A673 (cell line): ENCODE data around the gene MTURN. TPM values are rescaled to one million over a fixed set of nuclear protein-coding genes. Genes with fewer than 3 reads are reported as not detected.
"Not testable (repeated sequence)": the region's sequence is repeated elsewhere in the genome, so short reads cannot be mapped to it uniquely, and the experiment has no call there.

Experiments used
- BruUV-seq: library from RNA; stranded (reverse); fragments of 400-500 nt; replicated peaks from 2 replicates; lab custom pipeline; 2021; lab: Mats Ljungman, UMichigan
- CTCF ChIA-PET: fragments of 300-600 bp; sonication (Branson Sonifier 250); formaldehyde crosslinking; loops from one replicate; lab custom pipeline; 2022; ENCODE audit warnings: antibody characterized with exemption; lab: Charles Lee
- POLR2A ChIA-PET: fragments of 300-600 bp; sonication (Branson Sonifier 250); formaldehyde crosslinking; loops from one replicate; lab custom pipeline; 2022; ENCODE audit warnings: antibody characterized with exemption; ENCODE audit not compliant: low non-redundant PET; lab: Charles Lee
- DNase-seq: peaks from one replicate; pipeline ENCODE4 v3.0.0-alpha.2; 2015; ENCODE audit warnings: low spot score
- H3K27ac ChIP-seq: fragments of 200-600 bp; sonication (generic); 2 replicates; pipeline ENCODE4 v1.5.1; 2016; ENCODE audit warnings: mixed run types, low read depth, mild to moderate bottlenecking, mixed read lengths, antibody characterized with exemption, low read length; ENCODE audit not compliant: poor library complexity, severe bottlenecking
- H3K27me3 ChIP-seq: fragments of 200-600 bp; sonication (generic); replicated peaks from 2 replicates; pipeline ENCODE4 v1.6.1; 2017; ENCODE audit warnings: mixed run types, low read depth, mild to moderate bottlenecking, mixed read lengths, antibody characterized with exemption, low read length; ENCODE audit not compliant: insufficient read depth, poor library complexity
- H3K36me3 ChIP-seq: fragments of 200-600 bp; sonication (generic); 2 replicates; pipeline ENCODE4 v1.6.1; 2016; ENCODE audit warnings: mixed run types, mild to moderate bottlenecking, mixed read lengths, antibody characterized with exemption, low read length; ENCODE audit not compliant: insufficient read depth, poor library complexity, severe bottlenecking
- H3K4me1 ChIP-seq: fragments of 200-600 bp; sonication (generic); 2 replicates; pipeline ENCODE4 v1.6.1; 2017; ENCODE audit warnings: mixed run types, mild to moderate bottlenecking, mixed read lengths, antibody characterized with exemption, low read length; ENCODE audit not compliant: insufficient read depth, poor library complexity, severe bottlenecking
- H3K4me3 ChIP-seq: fragments of 200-600 bp; sonication (generic); 2 replicates; pipeline ENCODE4 v1.5.1; 2016; ENCODE audit warnings: low read depth, mixed run types, mild to moderate bottlenecking, mixed read lengths, low read length; ENCODE audit not compliant: poor library complexity, severe bottlenecking
- H3K9me3 ChIP-seq: fragments of 200-600 bp; sonication (generic); 2 replicates; pipeline ENCODE4 v1.6.1; 2016; ENCODE audit warnings: mixed run types, low read depth, mild to moderate bottlenecking, mixed read lengths, antibody characterized with exemption, low read length; ENCODE audit not compliant: poor library complexity, severe bottlenecking
- CTCF ChIP-seq: fragments of 300-800, 200-600 bp; sonication (generic); conservative IDR thresholded peaks from 2 replicates; pipeline ENCODE4 v1.5.1; 2017; ENCODE audit warnings: low read depth, mild to moderate bottlenecking, antibody characterized with exemption, low read length, moderate library complexity, mixed read lengths
- EZH2 ChIP-seq: fragments of 200-600 bp; sonication (generic); IDR thresholded peaks from 2 replicates; pipeline ENCODE4 v1.6.1; 2017; ENCODE audit warnings: borderline replicate concordance, low read depth, mild to moderate bottlenecking, mixed read lengths, antibody characterized with exemption, low read length; ENCODE audit not compliant: poor library complexity, severe bottlenecking
- intact Hi-C: fragments of 100-400 bp; cut with micrococcal nuclease; formaldehyde crosslinking; loops from one replicate; pipeline ENCODE4 v1.10.0; 2022; ENCODE audit not compliant: unreplicated experiment
- total RNA-seq: library from RNA; stranded (reverse); gene quantifications from 2 replicates; pipeline ENCODE4 v1.2.3, GENCODE V29; 2021

Gene MTURN
- total RNA-seq, 1 experiment from 2014 or later: 2.6 TPM

DNA sequence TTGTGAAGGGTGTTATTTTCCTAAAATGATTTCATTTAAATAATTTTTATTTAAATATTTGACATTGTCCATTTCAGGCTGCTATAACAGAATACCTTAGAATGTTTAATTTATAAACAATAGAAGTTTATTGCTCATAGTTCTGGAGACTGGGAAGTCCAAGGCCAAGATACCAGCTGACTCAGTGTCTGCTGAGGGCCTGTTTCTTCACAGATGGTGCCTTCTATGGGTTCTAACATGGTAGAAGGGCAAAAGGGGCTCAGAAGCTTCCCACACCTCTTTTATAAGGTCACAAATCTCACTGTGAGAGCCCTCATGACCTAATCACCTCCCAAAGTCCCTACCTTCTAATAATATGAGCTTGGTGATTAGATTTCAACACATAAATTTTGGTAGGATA, 50.7 kb downstream of the MTURN start:
- no peak for TF ChIP-seq CTCF
- TF ChIP-seq EZH2: no peak
- ChIA-PET CTCF (no interaction called here), POLR2A (no interaction called here)
- BruUV-seq: no TSS peak
- no peaks in the 10 kb centered on the region for H3K9me3 ChIP-seq
- H3K27me3 ChIP-seq: no peaks in the 10 kb centered on the region
- no peak overlapping the region for H3K4me3 ChIP-seq
- no peaks in the 10 kb centered on the region for H3K36me3 ChIP-seq
- intact Hi-C loops: no loop called here
- no peak overlapping the region for H3K27ac ChIP-seq
- DNase-seq: no peak
- no peaks in the 10 kb centered on the region for H3K4me1 ChIP-seq

DNA sequence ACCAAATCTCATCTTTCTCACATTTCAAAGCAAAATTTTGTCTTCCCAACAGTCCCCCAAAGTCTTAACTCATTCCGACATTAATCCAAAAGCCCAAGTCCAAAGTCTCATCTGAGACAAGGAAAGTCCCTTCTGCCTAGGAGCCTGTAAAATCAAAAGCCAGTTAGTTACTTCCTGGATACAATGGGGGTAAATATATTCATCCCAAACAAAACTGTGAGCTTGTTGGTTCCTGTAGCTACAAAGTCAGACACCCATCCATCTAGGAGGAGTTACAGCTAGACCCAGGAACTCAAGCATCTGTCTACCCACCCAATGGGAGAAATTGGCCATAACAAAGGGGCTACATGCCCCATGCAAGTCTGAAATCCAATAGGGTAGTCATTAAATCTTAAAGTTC, 51.9 kb downstream of the MTURN start:
- Histone ChIP-seq H3K9me3 (no peaks in the 10 kb centered on the region), H3K36me3 (no peaks in the 10 kb centered on the region), H3K27ac (no peak overlapping the region), H3K4me1 (no peaks in the 10 kb centered on the region), H3K4me3 (no peak overlapping the region), H3K27me3 (no peaks in the 10 kb centered on the region)
- DNase-seq: no peak
- ChIA-PET POLR2A (no interaction called here), CTCF (no interaction called here)
- BruUV-seq: no TSS peak
- intact Hi-C loops: no loop called here
- TF ChIP-seq CTCF: no peak
- TF ChIP-seq EZH2: no peak

DNA sequence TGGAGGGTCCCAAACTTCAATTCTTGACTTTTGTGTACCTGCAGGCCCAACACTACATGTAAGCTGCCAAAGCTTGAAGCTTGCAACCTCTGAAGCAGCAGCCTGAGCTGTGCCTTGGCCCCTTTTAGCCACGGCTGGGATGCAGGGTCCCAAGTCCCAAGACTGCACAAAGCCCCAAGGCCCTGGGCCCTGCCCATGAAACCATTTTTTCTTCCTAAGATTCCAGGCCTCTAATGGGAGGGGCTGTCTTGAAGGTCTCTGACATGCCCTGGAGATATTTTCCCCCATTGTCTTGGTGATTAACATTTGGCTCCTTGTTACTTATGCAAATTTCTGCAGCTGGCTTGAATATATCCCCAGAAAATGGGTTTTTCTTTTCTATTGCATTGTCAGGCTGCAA, 52.7 kb downstream of the MTURN start:
- CTCF ChIA-PET: no interaction called here
- no peak for TF ChIP-seq CTCF
- TF ChIP-seq EZH2: no peak
- POLR2A ChIA-PET: no interaction called here

GRCh38 chr7:30188381-30188780, 53.6 kb downstream of the MTURN start:
- DNase-seq, POLR2A ChIA-PET, intact Hi-C loops, H3K27me3 ChIP-seq, H3K36me3 ChIP-seq, CTCF ChIA-PET, H3K9me3 ChIP-seq, BruUV-seq, H3K27ac ChIP-seq, H3K4me1 ChIP-seq, H3K4me3 ChIP-seq: not testable (repeated sequence)

More for the DNA sequence above, 52.7 kb downstream of the MTURN start:
- no peak overlapping the region for H3K4me3 ChIP-seq
- intact Hi-C loops: no loop called here
- no peaks in the 10 kb centered on the region for H3K9me3 ChIP-seq
- H3K4me1 ChIP-seq: no peaks in the 10 kb centered on the region
- BruUV-seq: no TSS peak
- H3K27ac ChIP-seq: no peak overlapping the region
- no peak for DNase-seq
- no peaks in the 10 kb centered on the region for H3K36me3 ChIP-seq
- H3K27me3 ChIP-seq: no peaks in the 10 kb centered on the region
